Right lobe of liver (tissue), 6 donors: ENCODE data around the gene TMIE. TPM values are rescaled to one million over a fixed set of nuclear protein-coding genes. Genes with fewer than 3 reads are reported as not detected.
A peak's percentile ranks its signal among the peaks of the same experiment; 100 is the strongest.
"Not testable (repeated sequence)": the region's sequence is repeated elsewhere in the genome, so short reads cannot be mapped to it uniquely, and the experiment has no call there.

Source experiments
- ATAC-seq, 4 donors: fragments of 200-7000 bp; cut with Tn5 transposase; one replicate each; pipeline ENCODE4 v1.9.1; 2020; ENCODE audit warnings: mild to moderate bottlenecking in 4 of 4, moderate library complexity in 4 of 4
- DNase-seq, 3 donors: peaks; one replicate each; pipeline ENCODE4 v3.0.0-alpha.2; 2020
- H3K27ac ChIP-seq, 3 donors: fragments of 200-600 bp; one replicate each; pipeline ENCODE4 v1.8.0; 2022
- H3K27me3 ChIP-seq, 2 donors: fragments of 200-600 bp; one replicate each; pipeline ENCODE4 v1.8.0; 2022
- H3K36me3 ChIP-seq, 4 donors: fragments of 200-600 bp; sonication (generic) in 1 of 4; one replicate each; pipeline versions ENCODE4 v1.5.1 to v1.8.0; 2017 to 2022; ENCODE audit warnings: control low read depth in 1 of 4
- H3K4me1 ChIP-seq, 4 donors: fragments of 200-600 bp; sonication (generic) in 1 of 4; one replicate each; pipeline versions ENCODE4 v1.5.1 to v1.8.0; 2017 to 2022; ENCODE audit warnings: control low read depth in 1 of 4
- H3K4me3 ChIP-seq, 3 donors: fragments of 200-600 bp; one replicate each; pipeline ENCODE4 v1.8.0; 2022
- H3K9me3 ChIP-seq, 4 donors: fragments of 200-600 bp; sonication (generic) in 1 of 4; one replicate each; pipeline versions ENCODE4 v1.5.1 to v1.8.0; 2017 to 2022; ENCODE audit warnings: control low read depth in 1 of 4
- POLR2A ChIP-seq: fragments of 450-650 bp; IDR thresholded peaks from one replicate; pipeline ENCODE4 v1.6.1; 2017; ENCODE audit warnings: antibody characterized with exemption, mild to moderate bottlenecking
- whole genome bisulfite sequencing: methylation state at CpG from one replicate; pipeline ENCODE4 v1.1.6; 2018; ENCODE audit warnings: low coverage, low lambda C conversion rate; ENCODE audit not compliant: insufficient coverage; ENCODE audit errors: missing lambda C conversion rate; 5-methylcytosine and 5-hydroxymethylcytosine counted together
- intact Hi-C, 2 donors: fragments of 100-400 bp; cut with DNase I; formaldehyde crosslinking; loops; one replicate each; pipeline versions ENCODE4 v1.11.2 to v1.14.1; 2022
- total RNA-seq, 6 experiments: library from RNA; depleted of rRNA in 2 of 6; stranded (reverse); fragments of >200 nt in 2 of 6; fragmentation: NEBNext Ultra II Directional in 3 of 6; extraction: Animal tissue kit (Norgen Biotek cat#: 25700) in 3 of 6; gene quantifications; one replicate each; pipeline versions ENCODE4 v1.1.0 to v1.2.4, GENCODE V29; 2016 to 2023
- TF ChIP-seq, protein P1 (sequence below), 4 donors: fragments of 200-600 bp in 3 of 4; fragments of 450-650 bp in 1 of 4; IDR thresholded peaks; one replicate each; pipeline versions ENCODE4 v1.5.1 to v1.8.0; 2016 to 2022; ENCODE audit warnings: antibody characterized with exemption in 4 of 4, mild to moderate bottlenecking in 2 of 4
- donor health status: DM: no; HTN: yes; CAD: no.
- donor health status: DM: no; HTN: no; CAD: no.
- donor health status: DM: no; HTN: no; CAD: no.
- donor health status: DM: no; HTN: yes; CAD: no.
- donor health status: DM: no; HTN: yes; CAD: no.

The TMIE gene
- total RNA-seq, 6 experiments from 2014 or later = 0.21 to 0.79 (median 0.34) TPM

DNA sequence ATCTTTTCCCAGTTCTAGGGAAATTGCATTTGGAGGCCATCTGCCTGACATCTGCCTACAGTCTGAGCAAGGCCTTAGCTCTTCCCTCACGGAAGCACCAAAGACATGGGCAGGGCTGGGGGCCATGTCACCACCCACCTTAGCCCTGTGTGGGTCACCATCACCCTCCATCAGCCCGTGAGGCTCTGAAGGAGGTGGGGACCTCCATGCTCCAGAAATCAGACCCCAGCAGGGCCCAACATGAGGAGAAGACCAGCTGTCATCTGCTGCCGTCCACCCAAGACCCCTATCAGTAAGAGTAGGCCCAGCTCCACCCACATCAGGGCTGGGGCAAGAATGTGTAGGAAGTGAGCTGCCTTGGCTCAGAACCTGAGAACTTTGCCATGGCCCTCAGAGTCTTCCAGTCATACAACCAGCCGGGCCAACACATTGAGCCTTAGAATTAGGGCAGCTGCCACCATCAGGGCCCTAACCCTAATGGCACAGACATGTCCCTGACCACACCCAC is 1.9 kb downstream of the TMIE start:
- peaks cover 0 to 19% (median 7%) of the 10 kb centered on the region in 4 donors for H3K4me1 ChIP-seq
- ATAC-seq (no peak), DNase-seq (peak in 2 of 3 donors; percentile 14 to 43)
- TF ChIP-seq POLR2A = no peak
- TF ChIP-seq, protein P1, sequence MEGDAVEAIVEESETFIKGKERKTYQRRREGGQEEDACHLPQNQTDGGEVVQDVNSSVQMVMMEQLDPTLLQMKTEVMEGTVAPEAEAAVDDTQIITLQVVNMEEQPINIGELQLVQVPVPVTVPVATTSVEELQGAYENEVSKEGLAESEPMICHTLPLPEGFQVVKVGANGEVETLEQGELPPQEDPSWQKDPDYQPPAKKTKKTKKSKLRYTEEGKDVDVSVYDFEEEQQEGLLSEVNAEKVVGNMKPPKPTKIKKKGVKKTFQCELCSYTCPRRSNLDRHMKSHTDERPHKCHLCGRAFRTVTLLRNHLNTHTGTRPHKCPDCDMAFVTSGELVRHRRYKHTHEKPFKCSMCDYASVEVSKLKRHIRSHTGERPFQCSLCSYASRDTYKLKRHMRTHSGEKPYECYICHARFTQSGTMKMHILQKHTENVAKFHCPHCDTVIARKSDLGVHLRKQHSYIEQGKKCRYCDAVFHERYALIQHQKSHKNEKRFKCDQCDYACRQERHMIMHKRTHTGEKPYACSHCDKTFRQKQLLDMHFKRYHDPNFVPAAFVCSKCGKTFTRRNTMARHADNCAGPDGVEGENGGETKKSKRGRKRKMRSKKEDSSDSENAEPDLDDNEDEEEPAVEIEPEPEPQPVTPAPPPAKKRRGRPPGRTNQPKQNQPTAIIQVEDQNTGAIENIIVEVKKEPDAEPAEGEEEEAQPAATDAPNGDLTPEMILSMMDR (IDR thresholded peaks at IDR 0.05) = no peak
- H3K9me3 ChIP-seq = no peaks in the 10 kb centered on the region
- intact Hi-C loops = no loop called here
- WGBS = no CpG with 5 or more reads among the region's 4 CpGs
- no peaks in the 10 kb centered on the region for H3K27me3 ChIP-seq
- H3K4me3 ChIP-seq = no peak overlapping the region
- no peak overlapping the region for H3K27ac ChIP-seq
- H3K36me3 ChIP-seq = no peaks in the 10 kb centered on the region

DNA sequence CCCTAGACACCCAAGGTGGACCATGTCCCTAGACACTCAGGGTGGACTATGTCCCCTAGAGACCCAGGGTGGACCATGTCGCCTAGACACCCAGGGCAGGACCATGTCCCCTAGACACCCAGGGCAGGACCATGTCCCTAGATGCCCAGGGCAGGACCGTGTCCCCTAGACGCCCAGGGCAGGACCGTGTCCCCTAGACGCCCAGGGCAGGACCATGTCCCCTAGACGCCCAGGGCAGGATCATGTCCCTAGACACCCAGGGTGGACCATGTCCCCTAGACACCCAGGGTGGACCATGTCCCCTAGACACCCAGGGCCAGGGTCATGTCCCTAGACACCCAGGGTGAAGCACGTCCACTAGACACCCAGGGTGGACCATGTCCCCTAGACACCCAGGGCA is 3.2 kb downstream of the TMIE start:
- H3K27ac ChIP-seq, H3K36me3 ChIP-seq, intact Hi-C loops, ATAC-seq, H3K4me3 ChIP-seq, H3K27me3 ChIP-seq, H3K9me3 ChIP-seq: not testable (repeated sequence)
- peak in 1 of 3 donors; percentile 53 for DNase-seq
- WGBS = 50% methylated on average over 1 of the region's 7 CpGs
- H3K4me1 ChIP-seq = peaks cover 0 to 16% (median 7%) of the 10 kb centered on the region in 4 donors

- peaks cover 0 to 8% (median 3%) of the 10 kb centered on the region in 4 donors for H3K4me1 ChIP-seq
- H3K27ac ChIP-seq = no peak overlapping the region
- peak; percentile 65 to 80 (median 79) for DNase-seq
- no peak for TF ChIP-seq POLR2A
- TF ChIP-seq, protein P1 (IDR thresholded peaks at IDR 0.05) = peak; percentile 97 to 98 (median 98)
- intact Hi-C loops = loop anchor here in 1 of 2 donors (5.0 kb wide), 1 partner anchor 197 kb away; no protein-coding TSS in a partner anchor
- WGBS = 0% methylated on average over 1 of the region's 4 CpGs
- no peaks in the 10 kb centered on the region for H3K9me3 ChIP-seq
- no peaks in the 10 kb centered on the region for H3K27me3 ChIP-seq
- H3K4me3 ChIP-seq = no peak overlapping the region
- no peaks in the 10 kb centered on the region for H3K36me3 ChIP-seq
- ATAC-seq = peak; percentile 83 to 88 (median 88)
These were observed 3.9 kb downstream of the TMIE start for GRCh38 chr3:46705022-46705530.

GRCh38 chr3:46705751-46706552 is 4.8 kb downstream of the TMIE start:
- Histone ChIP-seq H3K4me3 (no peak overlapping the region), H3K4me1 (no peaks in the 10 kb centered on the region), H3K27ac (no peak overlapping the region), H3K36me3 (no peaks in the 10 kb centered on the region), H3K27me3 (no peaks in the 10 kb centered on the region), H3K9me3 (no peaks in the 10 kb centered on the region)
- TF ChIP-seq, protein P1 (IDR thresholded peaks at IDR 0.05) = no peak
- 65% methylated on average over 4 of the region's 19 CpGs for WGBS
- intact Hi-C loops = loop anchor here in 1 of 2 donors (5.0 kb wide), 1 partner anchor 196 kb away; no protein-coding TSS in a partner anchor
- DNase-seq (peak in 2 of 3 donors; percentile 37 to 44), ATAC-seq (no peak)
